ENCODE measurements around the gene ARSA. TPM values are rescaled to one million over a fixed set of nuclear protein-coding genes. Genes with fewer than 3 reads are reported as not detected.
"Not testable (repeated sequence)": the region's sequence is repeated elsewhere in the genome, so short reads cannot be mapped to it uniquely, and the experiment has no call there.

The ARSA gene
- total and polyA plus RNA-seq, 12 donors = 5.5 to 168 (median 67.5) TPM

- TF ChIP-seq CTCF (IDR thresholded peaks at IDR 0.05) (no peak), POLR2A (IDR thresholded peaks at IDR 0.05) (no peak)
- no peak for DNase-seq
- H3K27me3 ChIP-seq = no peaks in the 10 kb centered on the region
- no peak overlapping the region for H3K27ac ChIP-seq
- no peaks in the 10 kb centered on the region for H3K9me3 ChIP-seq (replicated peaks in 1 of 3)
- H3K4me3 ChIP-seq = no peak overlapping the region
- H3K4me1 ChIP-seq (replicated peaks in 1 of 2) = peaks cover 0 to 12% of the 10 kb centered on the region in 2 donors
- H3K36me3 ChIP-seq (replicated peaks in 1 of 2) = no peaks in the 10 kb centered on the region
- intact Hi-C loops (cut with DNase I) = no loop called here
These were observed 32.4 kb upstream of the ARSA start for GRCh38 chr22:50660306-50660705.

- intact Hi-C loops (cut with DNase I); H3K27me3 ChIP-seq; H3K36me3 ChIP-seq (replicated peaks in 1 of 2); H3K4me3 ChIP-seq; H3K9me3 ChIP-seq (replicated peaks in 1 of 3); H3K27ac ChIP-seq: not testable (repeated sequence)
- peaks cover 0 to 12% of the 10 kb centered on the region in 2 donors for H3K4me1 ChIP-seq (replicated peaks in 1 of 2)
- 83 to 92% (median 87%) methylated on average over 7 of the region's 7 CpGs for WGBS, 4 donors
- peak in 1 of 7 donors; percentile 15 for DNase-seq
These were observed 31.8 kb upstream of the ARSA start for GRCh38 chr22:50659711-50660110.

GRCh38 chr22:50657925-50658324 lies 30.0 kb upstream of the ARSA start:
- WGBS, 4 donors = 59 to 89% (median 67%) methylated on average over 3 to 4 of the region's 4 CpGs
- Histone ChIP-seq H3K4me1 (replicated peaks in 1 of 2) (peaks cover 0 to 12% of the 10 kb centered on the region in 2 donors), H3K36me3 (replicated peaks in 1 of 2) (no peaks in the 10 kb centered on the region), H3K4me3 (no peak overlapping the region), H3K27ac (peak overlapping the region in 1 of 5 donors; percentile 71), H3K27me3 (no peaks in the 10 kb centered on the region), H3K9me3 (replicated peaks in 1 of 3) (no peaks in the 10 kb centered on the region)
- intact Hi-C loops (cut with DNase I) = no loop called here
- DNase-seq = no peak
- TF ChIP-seq POLR2A (IDR thresholded peaks at IDR 0.05) = no peak
- TF ChIP-seq CTCF (IDR thresholded peaks at IDR 0.05) = no peak

- no peak for TF ChIP-seq CTCF (IDR thresholded peaks at IDR 0.05)
- TF ChIP-seq POLR2A (IDR thresholded peaks at IDR 0.05) = peak in 1 of 2 donors; percentile 14
- H3K9me3 ChIP-seq (replicated peaks in 1 of 3) = no peaks in the 10 kb centered on the region
- WGBS, 4 donors = 38 to 52% (median 45%) methylated on average over 21 to 23 of the region's 23 CpGs
- H3K27me3 ChIP-seq = no peaks in the 10 kb centered on the region
- intact Hi-C loops (cut with DNase I) = no loop called here
- DNase-seq = peak in 6 of 7 donors; percentile 61 to 74 (median 67)
- H3K36me3 ChIP-seq (replicated peaks in 1 of 2) = no peaks in the 10 kb centered on the region
- no peak overlapping the region for H3K4me3 ChIP-seq
- H3K27ac ChIP-seq = peak overlapping the region in 3 of 5 donors; percentile 7 to 71 (median 58)
- peaks cover 0 to 12% of the 10 kb centered on the region in 2 donors for H3K4me1 ChIP-seq (replicated peaks in 1 of 2)
These were observed 28.4 kb upstream of the ARSA start for GRCh38 chr22:50656122-50657070.

- intact Hi-C loops (cut with DNase I); H3K27ac ChIP-seq; H3K36me3 ChIP-seq (replicated peaks in 1 of 2); H3K27me3 ChIP-seq; H3K4me3 ChIP-seq; H3K9me3 ChIP-seq (replicated peaks in 1 of 3): not testable (repeated sequence)
- H3K4me1 ChIP-seq (replicated peaks in 1 of 2) = peaks cover 0 to 12% of the 10 kb centered on the region in 2 donors
- 79 to 88% (median 83%) methylated on average over 5 to 6 of the region's 6 CpGs for WGBS, 4 donors
- peak in 1 of 7 donors; percentile 20 for DNase-seq
These were observed 26.7 kb upstream of the ARSA start for GRCh38 chr22:50654664-50655063.
